GM12891 (cell line): ENCODE measurements around the gene DAP3.
"Not testable (repeated sequence)": the region's sequence is repeated elsewhere in the genome, so short reads cannot be mapped to it uniquely, and the experiment has no call there.

Experiments used
- DNase-seq: peaks from one replicate; pipeline ENCODE4 v3.0.0; 2011; ENCODE audit warnings: low spot score; ENCODE audit not compliant: insufficient read length
- FAIRE-seq: peaks from 2 replicates; lab custom pipeline; 2011; peaks lifted over from hg19 to GRCh38; lab: Jason Lieb, UNC
- PAX5 ChIP-seq: IDR thresholded peaks from 2 replicates; pipeline ENCODE4 v1.6.1; 2011; ENCODE audit warnings: low read length, moderate library complexity, mild to moderate bottlenecking; ENCODE audit not compliant: insufficient read depth, severe bottlenecking
- POLR2A ChIP-seq: IDR thresholded peaks from 2 replicates; pipeline ENCODE4 v1.6.1; 2011; ENCODE audit warnings: low read depth, low read length, control low read depth
- POLR2AphosphoS5 ChIP-seq: IDR thresholded peaks from 2 replicates; pipeline ENCODE4 v1.6.1; 2011; ENCODE audit warnings: low read depth, low read length, control low read depth
- POU2F2 ChIP-seq: IDR thresholded peaks from 2 replicates; pipeline ENCODE4 v1.6.1; 2011; ENCODE audit warnings: low read depth, mild to moderate bottlenecking, control low read depth, low read length, moderate library complexity
- SPI1 ChIP-seq: IDR thresholded peaks from 2 replicates; pipeline ENCODE4 v1.6.1; 2011; ENCODE audit warnings: low read depth, low read length, control low read depth
- TAF1 ChIP-seq: IDR thresholded peaks from 2 replicates; pipeline ENCODE4 v1.6.1; 2011; ENCODE audit warnings: low read depth, low read length, control low read depth

Gene DAP3

GRCh38 chr1:155759966-155760630, 71.2 kb downstream of the DAP3 start:
- FAIRE-seq (no peak), DNase-seq (no peak)
- no peak for TF ChIP-seq POLR2AphosphoS5
- no peak for TF ChIP-seq PAX5
- TF ChIP-seq TAF1, result no peak
- TF ChIP-seq SPI1, result no peak
- no peak for TF ChIP-seq POU2F2
- no peak for TF ChIP-seq POLR2A

- TF ChIP-seq TAF1 (no peak), PAX5 (no peak), POU2F2 (no peak), POLR2A (no peak), SPI1 (no peak), POLR2AphosphoS5 (no peak)
- DNase-seq (no peak), FAIRE-seq (no peak)
These were observed 72.0 kb downstream of the DAP3 start for GRCh38 chr1:155760751-155761475.

GRCh38 chr1:155761736-155762405, 73.0 kb downstream of the DAP3 start:
- no peak for FAIRE-seq
- no peak for DNase-seq
- TF ChIP-seq POLR2A, result no peak
- no peak for TF ChIP-seq POLR2AphosphoS5
- no peak for TF ChIP-seq POU2F2
- no peak for TF ChIP-seq PAX5
- no peak for TF ChIP-seq SPI1
- no peak for TF ChIP-seq TAF1

- not testable (repeated sequence) for FAIRE-seq, DNase-seq
These were observed 74.4 kb downstream of the DAP3 start for GRCh38 chr1:155763090-155763815.

GRCh38 chr1:155763989-155764388, 75.1 kb downstream of the DAP3 start:
- DNase-seq, result not testable (repeated sequence)

GRCh38 chr1:155767399-155767989, 78.6 kb downstream of the DAP3 start:
- not testable (repeated sequence) for DNase-seq, FAIRE-seq

More at GRCh38 chr1:155763989-155764388, 75.1 kb downstream of the DAP3 start:
- FAIRE-seq, result not testable (repeated sequence)

- FAIRE-seq (no peak), DNase-seq (no peak)
- TF ChIP-seq POU2F2 (no peak), TAF1 (no peak), POLR2AphosphoS5 (no peak), SPI1 (no peak), PAX5 (no peak), POLR2A (no peak)
These were observed 80.4 kb downstream of the DAP3 start for GRCh38 chr1:155769257-155769656.

GRCh38 chr1:155773221-155773620, 84.3 kb downstream of the DAP3 start:
- no peak for FAIRE-seq
- DNase-seq, result no peak
- no peak for TF ChIP-seq SPI1
- no peak for TF ChIP-seq POU2F2
- TF ChIP-seq TAF1, result no peak
- no peak for TF ChIP-seq PAX5
- no peak for TF ChIP-seq POLR2A
- TF ChIP-seq POLR2AphosphoS5, result no peak

GRCh38 chr1:155776414-155776813, 87.5 kb downstream of the DAP3 start:
- no peak for FAIRE-seq
- TF ChIP-seq POLR2A, result no peak
- TF ChIP-seq SPI1, result no peak
- TF ChIP-seq PAX5, result no peak
- no peak for TF ChIP-seq TAF1
- TF ChIP-seq POU2F2, result no peak
- no peak for TF ChIP-seq POLR2AphosphoS5

GRCh38 chr1:155777582-155777981, 88.7 kb downstream of the DAP3 start:
- TF ChIP-seq TAF1, result no peak
- no peak for DNase-seq
- no peak for FAIRE-seq

More at GRCh38 chr1:155776414-155776813, 87.5 kb downstream of the DAP3 start:
- no peak for DNase-seq
